Measurements from ENCODE around the gene NLRC4.

NLRC4 gene

DNA sequence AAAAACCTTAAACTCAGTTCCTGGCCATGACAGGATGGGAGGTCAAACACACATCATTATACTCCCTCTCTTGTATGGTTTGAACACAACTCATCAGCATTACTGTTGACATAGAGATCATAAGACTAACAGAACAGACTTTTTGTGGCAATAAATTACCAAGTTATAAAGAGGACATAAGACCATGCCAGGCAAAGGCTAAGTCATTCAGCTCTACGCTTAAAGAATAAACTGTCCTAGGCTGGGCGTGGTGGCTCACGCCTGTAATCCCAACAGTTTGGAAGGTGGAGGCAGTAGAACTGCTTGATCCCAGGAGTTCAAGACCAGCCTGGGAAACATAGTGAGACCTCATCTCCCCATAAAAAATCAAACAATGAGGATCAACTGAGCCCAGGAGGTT, 16.4 kb downstream of the NLRC4 start:
- H4K20me1 ChIP-seq (ENCODE audit: low read depth, low read length) = no peaks in the 10 kb centered on the region
- H3K9ac ChIP-seq (ENCODE audit: low read length) = no peak overlapping the region
- no peak overlapping the region for H3K4me3 ChIP-seq (ENCODE audit: insufficient read depth, low read length, poor library complexity, severe bottlenecking)
- no peak overlapping the region for H3K27ac ChIP-seq (ENCODE audit: low read depth, low read length)
- H3K9me2 ChIP-seq (replicated peaks; ENCODE audit: insufficient read depth, low read length) = no peaks in the 10 kb centered on the region
- TF ChIP-seq, protein P1, sequence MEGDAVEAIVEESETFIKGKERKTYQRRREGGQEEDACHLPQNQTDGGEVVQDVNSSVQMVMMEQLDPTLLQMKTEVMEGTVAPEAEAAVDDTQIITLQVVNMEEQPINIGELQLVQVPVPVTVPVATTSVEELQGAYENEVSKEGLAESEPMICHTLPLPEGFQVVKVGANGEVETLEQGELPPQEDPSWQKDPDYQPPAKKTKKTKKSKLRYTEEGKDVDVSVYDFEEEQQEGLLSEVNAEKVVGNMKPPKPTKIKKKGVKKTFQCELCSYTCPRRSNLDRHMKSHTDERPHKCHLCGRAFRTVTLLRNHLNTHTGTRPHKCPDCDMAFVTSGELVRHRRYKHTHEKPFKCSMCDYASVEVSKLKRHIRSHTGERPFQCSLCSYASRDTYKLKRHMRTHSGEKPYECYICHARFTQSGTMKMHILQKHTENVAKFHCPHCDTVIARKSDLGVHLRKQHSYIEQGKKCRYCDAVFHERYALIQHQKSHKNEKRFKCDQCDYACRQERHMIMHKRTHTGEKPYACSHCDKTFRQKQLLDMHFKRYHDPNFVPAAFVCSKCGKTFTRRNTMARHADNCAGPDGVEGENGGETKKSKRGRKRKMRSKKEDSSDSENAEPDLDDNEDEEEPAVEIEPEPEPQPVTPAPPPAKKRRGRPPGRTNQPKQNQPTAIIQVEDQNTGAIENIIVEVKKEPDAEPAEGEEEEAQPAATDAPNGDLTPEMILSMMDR (IDR thresholded peaks at IDR 0.05; ENCODE audit: insufficient read depth, low read length, poor library complexity, severe bottlenecking) = no peak
- TF ChIP-seq EZH2phosphoT487 (conservative IDR thresholded peaks at IDR 0.05; ENCODE audit: low read length) = no peak
- H3K27me3 ChIP-seq (ENCODE audit: low read length) = no peaks in the 10 kb centered on the region
- H3K79me2 ChIP-seq (ENCODE audit: insufficient read depth, low read length) = no peaks in the 10 kb centered on the region
- H3K4me2 ChIP-seq (ENCODE audit: low read depth, low read length, poor library complexity, severe bottlenecking) = no peak overlapping the region
- no peaks in the 10 kb centered on the region for H3K36me3 ChIP-seq (ENCODE audit: low read length)
- H3F3A ChIP-seq (ENCODE audit: insufficient read depth) = no peaks in the 10 kb centered on the region
- no peak overlapping the region for H2AFZ ChIP-seq (ENCODE audit: low read depth, low read length, severe bottlenecking)
- H3K9me3 ChIP-seq (ENCODE audit: insufficient read depth, low read length) = no peaks in the 10 kb centered on the region

DNA sequence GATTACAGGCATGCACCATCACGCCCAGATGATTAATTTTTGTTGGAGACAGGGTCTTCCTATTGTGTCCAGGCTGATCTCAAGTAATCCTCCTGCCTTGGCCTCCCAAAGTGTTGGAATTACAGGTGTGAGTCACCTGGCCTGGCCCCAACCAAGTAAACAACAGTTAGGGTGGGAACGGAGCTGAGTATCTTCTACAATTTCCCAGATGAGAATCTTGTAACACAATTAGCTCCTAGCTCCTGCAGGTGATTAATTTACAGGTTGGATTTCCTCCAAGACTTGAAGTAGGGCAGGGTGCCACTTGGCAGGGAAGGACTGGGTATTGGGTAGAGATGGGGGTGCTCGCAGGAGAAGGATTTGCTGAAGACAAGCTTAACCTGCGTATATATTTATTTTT, 17.8 kb downstream of the NLRC4 start:
- TF ChIP-seq, protein P1 (IDR thresholded peaks at IDR 0.05; ENCODE audit: insufficient read depth, low read length, poor library complexity, severe bottlenecking) = no peak
- TF ChIP-seq EZH2phosphoT487 (conservative IDR thresholded peaks at IDR 0.05; ENCODE audit: low read length) = no peak
- Histone ChIP-seq H3K4me3 (ENCODE audit: insufficient read depth, low read length, poor library complexity, severe bottlenecking) (no peak overlapping the region), H3K9me2 (replicated peaks; ENCODE audit: insufficient read depth, low read length) (no peaks in the 10 kb centered on the region), H3K36me3 (ENCODE audit: low read length) (no peaks in the 10 kb centered on the region), H3K9ac (ENCODE audit: low read length) (no peak overlapping the region), H3F3A (ENCODE audit: insufficient read depth) (no peaks in the 10 kb centered on the region), H2AFZ (ENCODE audit: low read depth, low read length, severe bottlenecking) (no peak overlapping the region), H4K20me1 (ENCODE audit: low read depth, low read length) (no peaks in the 10 kb centered on the region), H3K27me3 (ENCODE audit: low read length) (no peaks in the 10 kb centered on the region), H3K79me2 (ENCODE audit: insufficient read depth, low read length) (no peaks in the 10 kb centered on the region), H3K27ac (ENCODE audit: low read depth, low read length) (no peak overlapping the region), H3K9me3 (ENCODE audit: insufficient read depth, low read length) (no peaks in the 10 kb centered on the region), H3K4me2 (ENCODE audit: low read depth, low read length, poor library complexity, severe bottlenecking) (no peak overlapping the region)

DNA sequence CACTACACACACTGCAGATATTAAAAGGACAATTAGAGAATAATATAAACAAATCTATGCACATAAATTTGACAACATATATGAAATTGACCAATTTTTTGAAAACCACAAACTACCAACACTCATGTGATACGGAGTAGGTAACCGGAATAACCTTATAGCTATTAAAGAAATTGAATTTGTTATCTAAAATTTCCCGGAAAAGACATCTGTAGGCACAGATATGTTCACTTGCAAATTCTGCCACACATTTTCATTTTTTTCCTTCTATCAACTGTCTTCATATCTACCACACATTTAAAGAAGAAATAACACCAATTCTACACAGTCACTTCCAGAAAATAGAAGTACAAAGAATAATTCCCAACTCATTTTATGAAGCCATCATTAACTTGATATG, 22.4 kb downstream of the NLRC4 start:
- TF ChIP-seq, protein P1 (IDR thresholded peaks at IDR 0.05; ENCODE audit: insufficient read depth, low read length, poor library complexity, severe bottlenecking) = no peak
- Histone ChIP-seq H2AFZ (ENCODE audit: low read depth, low read length, severe bottlenecking) (no peak overlapping the region), H3K9ac (ENCODE audit: low read length) (no peak overlapping the region), H3F3A (ENCODE audit: insufficient read depth) (no peaks in the 10 kb centered on the region), H3K79me2 (ENCODE audit: insufficient read depth, low read length) (no peaks in the 10 kb centered on the region), H3K36me3 (ENCODE audit: low read length) (peaks cover 5% of the 10 kb centered on the region; the same call in 1 of the 2 replicates), H3K9me3 (ENCODE audit: insufficient read depth, low read length) (no peaks in the 10 kb centered on the region), H3K4me2 (ENCODE audit: low read depth, low read length, poor library complexity, severe bottlenecking) (no peak overlapping the region), H3K9me2 (replicated peaks; ENCODE audit: insufficient read depth, low read length) (no peaks in the 10 kb centered on the region), H3K27me3 (ENCODE audit: low read length) (no peaks in the 10 kb centered on the region), H4K20me1 (ENCODE audit: low read depth, low read length) (no peaks in the 10 kb centered on the region), H3K4me3 (ENCODE audit: insufficient read depth, low read length, poor library complexity, severe bottlenecking) (no peak overlapping the region), H3K27ac (ENCODE audit: low read depth, low read length) (no peak overlapping the region)

DNA sequence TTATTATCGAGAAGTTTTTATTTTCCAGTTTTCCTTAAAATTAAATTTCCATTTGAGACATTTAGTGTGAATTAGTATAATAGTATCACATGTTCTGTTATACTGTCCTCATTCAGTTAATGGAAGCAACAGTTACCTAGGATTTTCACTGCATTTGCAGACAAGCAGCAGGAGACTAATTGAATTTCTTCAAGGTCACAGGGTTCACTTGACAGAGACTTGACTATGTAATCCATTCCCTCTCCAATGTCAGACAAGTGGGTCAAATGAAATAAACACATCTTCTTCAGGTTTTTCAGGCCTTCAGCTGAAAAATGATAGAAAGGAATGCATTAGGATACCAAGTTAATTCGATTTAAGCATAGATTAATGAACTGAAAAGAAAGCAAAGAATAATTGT, 26.7 kb downstream of the NLRC4 start:
- TF ChIP-seq EZH2phosphoT487 (conservative IDR thresholded peaks at IDR 0.05; ENCODE audit: low read length) = no peak
- TF ChIP-seq, protein P1 (IDR thresholded peaks at IDR 0.05; ENCODE audit: insufficient read depth, low read length, poor library complexity, severe bottlenecking) = no peak
- Histone ChIP-seq H4K20me1 (ENCODE audit: low read depth, low read length) (no peaks in the 10 kb centered on the region), H3K4me2 (ENCODE audit: low read depth, low read length, poor library complexity, severe bottlenecking) (no peak overlapping the region), H3K4me3 (ENCODE audit: insufficient read depth, low read length, poor library complexity, severe bottlenecking) (no peak overlapping the region), H3K9me2 (replicated peaks; ENCODE audit: insufficient read depth, low read length) (no peaks in the 10 kb centered on the region), H3K9ac (ENCODE audit: low read length) (no peak overlapping the region), H2AFZ (ENCODE audit: low read depth, low read length, severe bottlenecking) (no peak overlapping the region), H3K79me2 (ENCODE audit: insufficient read depth, low read length) (no peaks in the 10 kb centered on the region), H3K27ac (ENCODE audit: low read depth, low read length) (no peak overlapping the region), H3F3A (ENCODE audit: insufficient read depth) (no peaks in the 10 kb centered on the region), H3K27me3 (ENCODE audit: low read length) (no peaks in the 10 kb centered on the region), H3K9me3 (ENCODE audit: insufficient read depth, low read length) (no peaks in the 10 kb centered on the region), H3K36me3 (ENCODE audit: low read length) (peaks cover 14% of the 10 kb centered on the region; the same call in 1 of the 2 replicates)
